Stimulated activated CD4-positive, alpha-beta T cell treated with anti-CD3 and anti-CD28 coated beads, Interleukin-1b, Interleukin-23, amount 100 ng/mL, for 24 hours (primary cell): ENCODE data around the gene ANKRD10.
"Not testable (repeated sequence)": the region's sequence is repeated elsewhere in the genome, so short reads cannot be mapped to it uniquely, and the experiment has no call there.

Source experiments
- DNase-seq, 4 experiments: peaks; one replicate each; pipeline ENCODE4 v3.0.0-alpha.2; 2020; ENCODE audit warnings: low read depth in 4 of 4, low spot score in 1 of 4

The ANKRD10 gene

DNA sequence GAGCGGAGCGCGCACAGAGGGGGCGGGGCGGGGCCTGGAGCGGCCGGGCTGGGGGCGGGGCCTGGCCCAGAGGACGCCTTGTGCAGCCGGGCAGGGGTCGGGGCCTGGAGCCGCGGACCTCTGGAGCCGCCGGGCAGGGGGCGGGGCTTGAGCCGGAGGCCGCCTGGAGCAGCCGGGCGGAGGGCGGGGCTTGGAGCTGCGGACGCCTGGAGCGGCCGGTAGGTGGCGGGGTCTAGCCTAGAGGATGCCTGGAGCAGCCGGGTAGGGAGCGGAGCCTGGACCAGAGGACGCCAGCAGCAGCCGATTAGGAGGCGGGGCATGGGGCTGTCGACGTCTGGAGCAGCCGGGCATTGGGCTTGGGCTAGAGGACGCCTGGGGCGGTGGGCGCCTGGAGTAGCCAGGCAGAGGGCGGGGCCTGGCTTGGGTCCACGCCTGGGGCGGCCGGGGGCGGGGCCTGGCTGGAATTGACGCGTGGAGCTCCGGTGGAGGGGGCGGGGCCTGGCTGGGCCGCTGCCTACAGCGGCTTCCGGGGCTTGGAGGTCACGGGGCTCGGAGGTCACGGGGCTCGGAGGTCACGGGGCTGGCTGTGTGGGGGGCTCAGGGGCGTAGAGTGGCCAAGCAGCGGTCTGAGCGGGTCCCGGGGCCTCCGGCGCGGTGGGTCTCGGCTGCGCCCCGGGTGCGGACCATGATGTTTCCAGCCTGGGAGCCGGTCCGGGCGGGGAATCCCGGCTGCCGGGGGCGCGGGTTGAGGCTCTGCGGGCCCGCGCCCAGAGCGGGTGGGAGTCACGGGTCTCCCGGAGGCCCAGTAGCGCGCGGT lies at the start of gene ANKRD10:
TSS of gene ANKRD10 (minus strand) at position 13 of the 817 bp plus-strand sequence. CDS start 135 bp downstream, outside the sequence.
- DNase-seq = peak; percentile 88 to 97 (median 92)

DNA sequence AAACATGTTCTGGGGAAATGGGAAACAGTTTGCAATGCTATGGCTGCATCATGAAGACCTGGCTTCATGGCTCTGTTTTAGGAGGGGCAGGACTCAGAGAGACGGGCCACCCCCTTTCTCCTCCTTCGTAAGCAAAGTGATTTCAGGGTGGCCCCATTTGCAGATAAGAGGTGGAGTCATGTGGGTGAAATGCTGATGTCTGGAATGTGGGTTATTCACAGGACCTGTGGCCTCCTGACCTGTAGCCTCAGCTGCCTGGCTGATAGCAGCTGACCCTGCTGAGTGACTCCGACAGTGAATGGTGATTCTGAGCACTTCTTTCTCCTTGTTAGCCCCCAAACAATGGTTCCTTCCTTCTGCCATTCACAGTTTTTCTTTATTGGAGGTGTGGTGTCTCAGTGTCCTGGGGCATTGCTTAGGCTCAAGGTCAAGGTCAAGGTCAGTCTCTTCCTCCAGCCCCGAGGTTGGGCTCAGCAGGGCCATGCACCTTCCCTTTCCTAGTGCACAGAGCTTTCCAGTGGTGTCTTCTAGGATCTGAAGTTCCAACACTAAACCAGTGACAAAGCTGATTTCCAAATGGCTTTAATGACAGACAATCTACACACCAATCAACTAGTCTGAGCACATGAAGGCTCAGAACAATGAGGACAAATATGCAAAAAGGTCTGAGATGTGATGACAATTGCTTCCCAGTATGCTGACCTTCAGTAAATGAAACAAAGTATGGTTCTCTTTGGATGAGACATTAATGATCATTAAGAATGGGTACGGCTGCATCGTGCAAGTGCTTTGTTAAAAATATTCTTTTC lies 49.6 kb upstream of the ANKRD10 start:
- no peak for DNase-seq

DNA sequence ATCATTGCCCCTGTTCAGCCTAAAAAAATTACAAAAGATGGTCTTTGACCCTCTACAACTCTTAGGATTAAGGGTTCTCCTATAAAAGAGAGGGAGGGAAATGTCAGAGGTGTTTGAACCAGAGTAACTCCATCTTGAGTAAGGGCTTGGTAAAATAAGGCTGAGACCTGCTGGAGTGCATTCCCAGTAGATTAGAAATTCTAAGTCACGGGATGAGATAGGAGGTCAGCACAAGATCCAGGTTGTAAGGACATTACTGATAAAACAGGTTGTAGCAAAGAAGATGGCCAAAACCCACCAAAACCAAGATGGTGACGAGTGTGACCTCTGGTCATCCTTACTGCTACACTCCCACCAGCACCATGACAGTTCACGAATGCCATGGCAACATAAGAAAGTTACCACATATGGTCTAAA lies 48.7 kb upstream of the ANKRD10 start:
- DNase-seq = no peak

GRCh38 chr13:110961959-110962358 lies 47.1 kb upstream of the ANKRD10 start:
- DNase-seq = no peak

- no peak for DNase-seq
These were observed 45.3 kb upstream of the ANKRD10 start for GRCh38 chr13:110960204-110960603.

GRCh38 chr13:110957931-110958330 lies 43.1 kb upstream of the ANKRD10 start:
- DNase-seq = no peak

DNA sequence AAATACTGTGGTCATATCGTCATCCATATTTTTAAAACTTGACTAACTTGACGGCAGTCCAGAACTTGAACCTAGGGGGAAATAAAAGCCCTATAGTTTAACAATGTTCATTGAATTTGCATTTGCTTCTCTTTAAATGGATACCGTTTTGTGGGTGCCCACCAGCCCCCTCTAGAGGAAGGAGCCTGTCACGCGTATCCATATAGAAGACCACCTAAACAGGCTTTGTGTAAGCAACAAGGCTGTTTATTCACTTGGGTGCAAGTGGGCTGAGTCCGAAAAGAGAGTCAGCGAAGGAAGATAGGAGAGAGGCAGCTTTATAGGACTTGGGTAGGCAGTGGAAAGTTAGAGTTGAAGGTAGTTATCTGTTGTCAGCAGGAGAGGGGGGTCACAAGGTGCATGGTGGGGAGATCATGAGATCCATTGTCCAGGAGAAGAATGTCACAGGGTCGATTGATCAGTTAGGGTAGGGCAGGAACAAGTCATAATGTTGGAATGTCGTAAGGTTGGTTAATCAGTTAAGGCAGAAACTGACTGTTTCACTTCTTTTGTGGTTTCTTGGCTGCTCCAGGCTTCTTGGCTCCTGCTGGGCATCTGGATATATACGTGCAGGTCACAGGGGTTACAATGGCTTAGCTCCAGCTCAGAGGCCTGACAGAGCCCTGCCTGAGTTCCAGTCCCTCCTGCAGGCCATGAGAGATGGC lies 42.5 kb upstream of the ANKRD10 start:
- no peak for DNase-seq

- DNase-seq = not testable (repeated sequence)
These were observed 41.3 kb upstream of the ANKRD10 start for GRCh38 chr13:110956216-110956615.

DNA sequence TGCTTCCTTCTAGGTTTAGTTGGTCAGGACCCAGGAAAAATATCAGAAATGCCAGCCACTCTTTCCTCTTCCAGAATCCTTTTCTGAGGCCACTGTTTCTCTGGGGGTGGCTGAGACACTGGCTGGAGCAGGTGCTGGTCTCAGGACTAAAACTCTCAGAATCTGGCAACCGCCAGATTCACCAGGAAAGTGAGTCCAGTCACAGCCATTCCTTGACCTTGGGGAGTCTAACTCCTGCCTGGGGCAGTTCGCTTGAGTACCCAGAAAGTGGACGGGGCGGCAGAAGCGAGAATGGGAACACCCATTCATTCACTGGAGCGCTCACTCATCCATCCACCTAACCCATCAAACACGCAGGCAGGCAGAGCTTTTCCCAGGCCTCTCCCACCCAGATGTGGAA lies 40.7 kb upstream of the ANKRD10 start:
- not testable (repeated sequence) for DNase-seq

- DNase-seq = peak in 2 of 4 experiments; percentile 14 to 44
These were observed 40.2 kb upstream of the ANKRD10 start for GRCh38 chr13:110955072-110955503.

DNA sequence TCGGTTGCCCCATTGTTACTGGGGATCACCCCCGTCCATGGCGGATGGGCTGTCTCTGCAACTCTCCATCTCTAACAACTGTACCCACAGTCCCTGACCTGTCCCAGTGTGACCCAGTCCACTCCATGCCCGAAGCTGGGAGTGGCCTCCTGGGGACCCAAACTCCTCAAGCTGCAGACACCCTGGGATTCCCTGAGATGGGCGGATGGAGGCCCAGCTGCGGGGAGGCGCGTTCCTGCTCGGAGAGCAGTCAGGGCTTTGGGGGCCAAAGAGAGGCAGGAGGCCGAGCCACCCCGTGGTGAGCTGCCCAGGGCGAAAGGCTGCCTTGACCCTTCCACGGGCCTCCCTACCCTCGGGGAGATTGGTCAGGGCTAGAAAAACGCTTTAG lies 39.7 kb upstream of the ANKRD10 start:
- not testable (repeated sequence) for DNase-seq

DNA sequence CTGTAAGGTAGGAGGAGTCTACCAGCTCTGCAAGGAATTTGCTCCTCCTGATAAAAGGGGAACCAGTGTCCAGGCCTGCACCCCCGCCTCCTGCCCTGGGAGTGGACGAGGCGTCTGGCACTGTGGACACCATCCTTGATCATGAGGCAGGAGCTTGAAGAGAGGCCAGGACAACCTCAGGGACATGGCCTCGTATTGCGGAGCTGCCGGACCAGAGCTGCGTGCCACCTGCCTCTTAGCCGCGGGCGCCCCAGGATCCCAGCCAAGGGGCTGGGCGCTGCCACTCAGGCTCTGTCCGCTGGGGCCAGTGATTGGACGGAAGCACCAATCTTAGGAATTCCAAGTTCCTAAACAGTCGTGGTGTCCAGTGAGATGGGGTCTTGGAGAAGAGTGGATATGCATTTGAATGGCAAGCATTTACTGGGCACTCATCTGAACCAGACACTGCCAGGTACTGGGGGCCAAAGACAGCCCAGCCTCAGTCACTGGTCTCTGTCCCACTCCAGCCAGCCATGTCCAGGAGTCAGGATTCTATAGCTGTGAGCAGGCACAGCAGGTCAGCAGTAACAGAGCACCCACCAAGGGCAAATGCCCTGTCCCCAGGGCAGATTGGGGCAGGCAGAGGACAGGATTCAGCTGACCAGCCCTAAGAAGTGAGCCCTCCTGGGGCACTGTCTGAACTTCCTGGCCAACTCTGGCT lies 39.1 kb upstream of the ANKRD10 start:
- no peak for DNase-seq

DNA sequence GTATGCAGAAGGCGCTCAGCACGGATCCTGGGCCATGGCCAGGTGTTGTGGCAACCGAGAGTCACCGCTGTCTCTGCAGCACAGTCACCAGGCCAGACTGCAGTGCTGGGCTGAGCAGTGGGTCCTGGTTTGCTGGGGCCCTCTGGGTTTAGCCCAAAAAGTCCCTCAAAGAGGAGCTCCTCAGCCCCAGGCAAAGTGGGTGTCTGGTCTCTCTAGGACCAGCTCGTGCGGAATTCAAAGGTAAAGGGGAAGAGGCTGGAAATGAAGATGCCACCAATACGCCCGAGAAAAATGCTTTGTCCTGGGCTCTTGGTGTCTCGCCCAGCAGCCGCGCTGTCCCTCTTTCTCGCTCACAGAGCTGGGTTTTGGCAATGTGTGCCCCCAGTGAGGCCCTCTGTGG lies 38.5 kb upstream of the ANKRD10 start:
- DNase-seq = no peak

DNA sequence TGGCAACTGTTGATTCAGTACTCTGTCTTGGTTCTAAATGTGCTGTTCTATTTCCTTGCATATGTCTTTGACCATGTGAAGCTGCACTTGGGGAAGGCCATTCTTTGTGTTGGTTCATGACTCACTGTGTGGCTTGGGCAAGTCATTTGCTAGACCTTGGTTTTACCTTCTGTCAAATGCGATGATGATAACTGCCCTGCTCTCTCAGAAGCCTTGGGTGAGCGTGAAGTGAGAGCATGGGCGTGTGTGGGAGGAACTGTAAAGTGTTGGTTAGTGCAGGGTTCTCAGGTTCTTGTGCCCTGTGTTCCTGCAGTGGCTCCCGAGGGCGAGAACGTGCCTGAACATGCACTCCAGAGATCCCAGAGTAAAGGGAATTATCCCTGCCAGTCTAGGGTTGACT lies 37.3 kb upstream of the ANKRD10 start:
- not testable (repeated sequence) for DNase-seq

GRCh38 chr13:110950819-110951570 lies 36.1 kb upstream of the ANKRD10 start:
- no peak for DNase-seq

DNA sequence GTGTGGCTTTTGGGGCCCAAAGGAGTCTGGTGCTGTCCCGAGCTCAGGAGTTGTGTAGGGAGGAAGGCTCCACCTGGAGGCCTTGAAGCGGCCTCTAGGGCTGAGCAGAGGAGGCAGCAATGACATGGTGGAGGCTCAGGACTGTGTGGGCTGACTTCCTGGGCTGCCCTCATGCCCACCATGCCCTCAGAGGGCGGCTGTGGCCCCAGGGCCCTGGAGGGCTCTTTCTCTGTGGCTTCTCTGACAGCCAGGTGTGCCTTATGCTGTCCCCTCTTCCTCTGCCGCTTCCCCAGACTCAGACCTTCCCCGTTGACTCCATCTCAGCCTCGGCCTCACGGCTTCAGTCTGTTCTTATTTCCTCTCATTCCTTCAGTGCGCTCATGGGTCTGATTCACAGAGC lies 35.5 kb upstream of the ANKRD10 start:
- no peak for DNase-seq

DNA sequence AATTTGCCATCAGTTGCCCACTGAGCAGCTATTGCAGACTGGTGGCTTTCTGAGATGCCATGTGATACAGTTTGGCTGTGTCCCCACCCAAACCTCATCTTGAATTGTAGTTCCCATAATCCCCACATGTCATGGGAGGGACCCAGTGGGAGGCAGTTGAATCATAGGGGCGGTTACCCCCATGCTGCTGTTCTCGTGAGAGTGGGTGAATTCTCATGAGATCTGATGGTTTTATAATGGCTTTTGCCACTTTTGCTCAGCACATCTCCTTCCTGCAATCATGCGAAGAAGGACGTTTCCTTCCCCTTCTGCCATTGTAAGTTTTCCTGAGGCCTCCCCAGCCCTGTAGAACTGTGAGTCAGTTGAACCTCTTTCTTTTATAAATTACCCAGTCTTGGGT lies 34.8 kb upstream of the ANKRD10 start:
- DNase-seq = no peak

GRCh38 chr13:110949116-110949515 lies 34.2 kb upstream of the ANKRD10 start:
- DNase-seq = no peak

GRCh38 chr13:110947338-110947737 lies 32.5 kb upstream of the ANKRD10 start:
- not testable (repeated sequence) for DNase-seq

DNA sequence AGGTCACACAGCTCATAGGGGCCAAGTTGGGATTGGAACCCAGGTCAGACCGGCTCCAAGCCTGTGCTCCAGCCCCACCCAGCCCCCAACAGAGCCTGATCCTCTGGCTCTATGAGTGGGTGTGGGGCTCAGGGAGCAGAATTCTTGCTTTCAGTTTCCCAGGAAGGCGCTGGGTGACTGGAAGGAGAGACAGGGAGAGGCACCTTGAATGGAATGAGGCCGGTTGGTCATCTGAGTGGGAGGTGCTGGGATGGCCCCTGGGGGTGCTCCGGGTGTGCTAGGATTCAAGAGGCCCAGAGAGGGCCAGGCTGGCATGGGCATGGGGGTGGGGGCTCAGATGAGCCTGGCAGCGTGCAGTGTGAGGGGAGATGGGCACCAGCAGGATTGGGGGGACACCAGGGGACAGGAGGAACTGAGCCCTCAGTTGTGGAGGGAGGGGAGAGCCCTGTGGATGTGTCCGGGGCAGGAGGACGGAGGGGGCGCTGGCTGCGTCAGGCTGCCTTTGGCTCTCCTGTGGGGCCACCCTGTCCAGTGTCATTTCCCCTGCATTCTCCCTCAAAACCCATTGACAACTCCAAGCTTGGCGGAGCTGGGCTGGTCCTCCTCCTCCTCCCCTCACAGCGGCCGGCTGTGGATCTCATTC lies 31.2 kb upstream of the ANKRD10 start:
- DNase-seq = no peak
